ENCODE results near the gene MARCHF3.
"Not testable (repeated sequence)": the region's sequence is repeated elsewhere in the genome, so short reads cannot be mapped to it uniquely, and the experiment has no call there.

The MARCHF3 gene

DNA sequence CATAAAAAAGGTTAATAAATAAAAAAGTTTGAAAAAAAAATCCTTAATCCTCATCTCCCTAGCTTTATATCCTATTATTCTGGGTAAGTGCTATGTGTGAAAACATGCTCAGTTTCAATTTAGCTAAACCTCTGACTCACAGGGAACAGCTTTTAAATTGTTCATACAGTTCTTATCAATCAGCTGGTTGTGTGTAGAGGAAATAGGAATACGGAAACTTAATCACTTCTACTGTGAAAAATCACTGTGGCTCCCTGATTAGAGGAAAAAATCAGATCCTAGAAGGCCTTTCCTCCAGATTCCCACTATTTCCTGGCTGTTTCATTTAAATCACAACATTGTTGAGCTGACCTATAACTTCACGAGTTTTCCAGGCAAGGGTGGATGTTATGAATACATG is 120.5 kb downstream of the MARCHF3 start:
- H3K9me3 ChIP-seq (ENCODE audit: control insufficient read depth, low read length): no peaks in the 10 kb centered on the region
- no peaks in the 10 kb centered on the region for H3K27me3 ChIP-seq (replicated peaks; ENCODE audit: control insufficient read depth, insufficient read depth, low read length)
- no peak overlapping the region for H3K9ac ChIP-seq (ENCODE audit: low read length)
- DNase-seq (ENCODE audit: low read depth): no peak
- H3K4me1 ChIP-seq (ENCODE audit: control insufficient read depth, insufficient read depth, low read length): peaks cover 8% of the 10 kb centered on the region
- no peak overlapping the region for H3K4me3 ChIP-seq (ENCODE audit: low read length)
- no peaks in the 10 kb centered on the region for H3K36me3 ChIP-seq (ENCODE audit: control insufficient read depth, insufficient read depth, low read length, severe bottlenecking)

GRCh38 chr5:126904407-126904806 is 126.0 kb downstream of the MARCHF3 start:
- H3K4me3 ChIP-seq (ENCODE audit: low read length); H3K27me3 ChIP-seq (replicated peaks; ENCODE audit: control insufficient read depth, insufficient read depth, low read length); DNase-seq (ENCODE audit: low read depth); H3K36me3 ChIP-seq (ENCODE audit: control insufficient read depth, insufficient read depth, low read length, severe bottlenecking); H3K9me3 ChIP-seq (ENCODE audit: control insufficient read depth, low read length); H3K4me1 ChIP-seq (ENCODE audit: control insufficient read depth, insufficient read depth, low read length); H3K9ac ChIP-seq (ENCODE audit: low read length): not testable (repeated sequence)

DNA sequence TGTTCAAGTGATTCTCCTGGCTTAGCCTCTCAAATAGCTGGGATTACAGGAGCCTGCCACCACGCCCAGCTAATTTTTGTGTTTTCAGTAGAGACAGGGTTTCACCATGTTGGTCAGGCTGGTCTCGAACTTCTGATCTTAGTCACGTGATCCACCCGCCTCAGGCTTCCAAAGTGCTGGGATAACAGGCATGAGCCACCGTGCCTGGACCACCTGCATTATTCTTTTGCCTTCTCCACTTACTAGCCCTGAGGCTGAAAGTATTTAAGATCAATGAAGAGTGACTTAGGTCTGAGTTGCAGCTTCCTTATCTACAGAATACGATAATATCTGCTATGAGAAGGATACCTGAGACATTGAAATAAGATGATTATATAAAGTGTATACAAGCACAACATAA is 129.6 kb downstream of the MARCHF3 start:
- no peaks in the 10 kb centered on the region for H3K4me1 ChIP-seq (ENCODE audit: control insufficient read depth, insufficient read depth, low read length)
- H3K4me3 ChIP-seq (ENCODE audit: low read length): no peak overlapping the region
- DNase-seq (ENCODE audit: low read depth): no peak
- no peak overlapping the region for H3K9ac ChIP-seq (ENCODE audit: low read length)
- no peaks in the 10 kb centered on the region for H3K27me3 ChIP-seq (replicated peaks; ENCODE audit: control insufficient read depth, insufficient read depth, low read length)
- H3K9me3 ChIP-seq (ENCODE audit: control insufficient read depth, low read length): no peaks in the 10 kb centered on the region
- H3K36me3 ChIP-seq (ENCODE audit: control insufficient read depth, insufficient read depth, low read length, severe bottlenecking): no peaks in the 10 kb centered on the region

GRCh38 chr5:126899476-126899875 is 130.9 kb downstream of the MARCHF3 start:
- no peaks in the 10 kb centered on the region for H3K4me1 ChIP-seq (ENCODE audit: control insufficient read depth, insufficient read depth, low read length)
- H3K27me3 ChIP-seq (replicated peaks; ENCODE audit: control insufficient read depth, insufficient read depth, low read length): no peaks in the 10 kb centered on the region
- no peaks in the 10 kb centered on the region for H3K9me3 ChIP-seq (ENCODE audit: control insufficient read depth, low read length)
- no peaks in the 10 kb centered on the region for H3K36me3 ChIP-seq (ENCODE audit: control insufficient read depth, insufficient read depth, low read length, severe bottlenecking)
- no peak overlapping the region for H3K9ac ChIP-seq (ENCODE audit: low read length)
- DNase-seq (ENCODE audit: low read depth): no peak
- no peak overlapping the region for H3K4me3 ChIP-seq (ENCODE audit: low read length)

GRCh38 chr5:126897851-126898630 is 132.3 kb downstream of the MARCHF3 start:
- Histone ChIP-seq H3K9me3 (ENCODE audit: control insufficient read depth, low read length) (no peaks in the 10 kb centered on the region), H3K4me1 (ENCODE audit: control insufficient read depth, insufficient read depth, low read length) (no peaks in the 10 kb centered on the region), H3K27me3 (replicated peaks; ENCODE audit: control insufficient read depth, insufficient read depth, low read length) (no peaks in the 10 kb centered on the region), H3K36me3 (ENCODE audit: control insufficient read depth, insufficient read depth, low read length, severe bottlenecking) (no peaks in the 10 kb centered on the region), H3K4me3 (ENCODE audit: low read length) (no peak overlapping the region), H3K9ac (ENCODE audit: low read length) (no peak overlapping the region)
- DNase-seq (ENCODE audit: low read depth): no peak

- no peak for DNase-seq (ENCODE audit: low read depth)
- no peak overlapping the region for H3K9ac ChIP-seq (ENCODE audit: low read length)
- H3K4me1 ChIP-seq (ENCODE audit: control insufficient read depth, insufficient read depth, low read length): no peaks in the 10 kb centered on the region
- H3K36me3 ChIP-seq (ENCODE audit: control insufficient read depth, insufficient read depth, low read length, severe bottlenecking): no peaks in the 10 kb centered on the region
- H3K27me3 ChIP-seq (replicated peaks; ENCODE audit: control insufficient read depth, insufficient read depth, low read length): no peaks in the 10 kb centered on the region
- H3K9me3 ChIP-seq (ENCODE audit: control insufficient read depth, low read length): no peaks in the 10 kb centered on the region
- no peak overlapping the region for H3K4me3 ChIP-seq (ENCODE audit: low read length)
Observed at GRCh38 chr5:126896170-126896702, 134.1 kb downstream of the MARCHF3 start.

DNA sequence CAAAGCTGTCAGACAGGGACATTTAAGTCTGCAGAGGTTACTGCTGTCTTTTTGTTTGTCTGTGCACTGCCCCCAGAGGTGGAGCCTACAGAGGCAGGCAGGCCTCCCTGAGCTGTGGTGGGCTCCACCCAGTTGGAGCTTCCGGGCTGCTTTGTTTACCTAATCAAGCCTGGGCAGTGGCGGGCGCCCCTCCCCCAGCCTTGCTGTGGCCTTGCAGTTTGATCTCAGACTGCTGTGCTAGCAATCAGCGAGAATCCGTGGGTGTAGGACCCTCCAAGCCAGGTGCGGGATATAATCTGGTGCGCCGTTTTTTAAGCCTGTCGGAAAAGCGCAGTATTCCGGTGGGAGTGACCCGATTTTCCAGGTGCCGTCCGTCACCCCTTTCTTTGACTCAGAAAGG is 134.6 kb downstream of the MARCHF3 start:
- not testable (repeated sequence) for DNase-seq (ENCODE audit: low read depth); H3K9ac ChIP-seq (ENCODE audit: low read length); H3K9me3 ChIP-seq (ENCODE audit: control insufficient read depth, low read length); H3K27me3 ChIP-seq (replicated peaks; ENCODE audit: control insufficient read depth, insufficient read depth, low read length); H3K36me3 ChIP-seq (ENCODE audit: control insufficient read depth, insufficient read depth, low read length, severe bottlenecking); H3K4me1 ChIP-seq (ENCODE audit: control insufficient read depth, insufficient read depth, low read length); H3K4me3 ChIP-seq (ENCODE audit: low read length)

DNA sequence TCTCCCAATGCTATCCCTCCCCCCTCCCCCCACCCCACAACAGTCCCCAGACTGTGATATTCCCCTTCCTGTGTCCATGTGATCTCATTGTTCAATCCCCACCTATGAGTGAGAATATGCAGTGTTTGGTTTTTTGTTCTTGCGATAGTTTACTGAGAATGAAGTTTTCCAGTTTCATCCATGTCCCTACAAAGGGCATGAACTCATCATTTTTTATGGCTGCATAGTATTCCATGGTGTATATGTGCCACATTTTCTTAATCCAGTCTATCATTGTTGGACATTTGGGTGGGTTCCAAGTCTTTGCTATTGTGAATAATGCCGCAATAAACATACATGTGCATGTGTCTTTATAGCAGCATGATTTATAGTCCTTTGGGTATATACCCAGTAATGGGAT is 139.9 kb downstream of the MARCHF3 start:
- DNase-seq (ENCODE audit: low read depth); H3K4me3 ChIP-seq (ENCODE audit: low read length); H3K9ac ChIP-seq (ENCODE audit: low read length): not testable (repeated sequence)

GRCh38 chr5:126888175-126888574 is 142.2 kb downstream of the MARCHF3 start:
- H3K36me3 ChIP-seq (ENCODE audit: control insufficient read depth, insufficient read depth, low read length, severe bottlenecking): no peaks in the 10 kb centered on the region
- DNase-seq (ENCODE audit: low read depth): no peak
- H3K27me3 ChIP-seq (replicated peaks; ENCODE audit: control insufficient read depth, insufficient read depth, low read length): peaks cover 4% of the 10 kb centered on the region
- H3K9me3 ChIP-seq (ENCODE audit: control insufficient read depth, low read length): no peaks in the 10 kb centered on the region
- H3K4me3 ChIP-seq (ENCODE audit: low read length): no peak overlapping the region
- no peak overlapping the region for H3K9ac ChIP-seq (ENCODE audit: low read length)
- peaks cover 6% of the 10 kb centered on the region for H3K4me1 ChIP-seq (ENCODE audit: control insufficient read depth, insufficient read depth, low read length)

More for the DNA sequence above, 139.9 kb downstream of the MARCHF3 start:
- H3K4me1 ChIP-seq (ENCODE audit: control insufficient read depth, insufficient read depth, low read length); H3K27me3 ChIP-seq (replicated peaks; ENCODE audit: control insufficient read depth, insufficient read depth, low read length); H3K9me3 ChIP-seq (ENCODE audit: control insufficient read depth, low read length); H3K36me3 ChIP-seq (ENCODE audit: control insufficient read depth, insufficient read depth, low read length, severe bottlenecking): not testable (repeated sequence)

- DNase-seq (ENCODE audit: low read depth): peak; percentile 77
- Histone ChIP-seq H3K9ac (ENCODE audit: low read length) (no peak overlapping the region), H3K36me3 (ENCODE audit: control insufficient read depth, insufficient read depth, low read length, severe bottlenecking) (no peaks in the 10 kb centered on the region), H3K27me3 (replicated peaks; ENCODE audit: control insufficient read depth, insufficient read depth, low read length) (peaks cover 10% of the 10 kb centered on the region), H3K4me3 (ENCODE audit: low read length) (no peak overlapping the region), H3K9me3 (ENCODE audit: control insufficient read depth, low read length) (no peaks in the 10 kb centered on the region), H3K4me1 (ENCODE audit: control insufficient read depth, insufficient read depth, low read length) (peaks cover 6% of the 10 kb centered on the region)
Observed at GRCh38 chr5:126884269-126884819, 146.0 kb downstream of the MARCHF3 start.

GRCh38 chr5:126883564-126884245 is 146.7 kb downstream of the MARCHF3 start:
- DNase-seq (ENCODE audit: low read depth): peak; percentile 8
- H3K9me3 ChIP-seq (ENCODE audit: control insufficient read depth, low read length): no peaks in the 10 kb centered on the region
- H3K27me3 ChIP-seq (replicated peaks; ENCODE audit: control insufficient read depth, insufficient read depth, low read length): peaks cover 10% of the 10 kb centered on the region
- peaks cover 9% of the 10 kb centered on the region for H3K4me1 ChIP-seq (ENCODE audit: control insufficient read depth, insufficient read depth, low read length)
- no peaks in the 10 kb centered on the region for H3K36me3 ChIP-seq (ENCODE audit: control insufficient read depth, insufficient read depth, low read length, severe bottlenecking)
- no peak overlapping the region for H3K9ac ChIP-seq (ENCODE audit: low read length)
- H3K4me3 ChIP-seq (ENCODE audit: low read length): no peak overlapping the region
